Measurements from ENCODE around the gene PDE1C.

PDE1C gene

DNA sequence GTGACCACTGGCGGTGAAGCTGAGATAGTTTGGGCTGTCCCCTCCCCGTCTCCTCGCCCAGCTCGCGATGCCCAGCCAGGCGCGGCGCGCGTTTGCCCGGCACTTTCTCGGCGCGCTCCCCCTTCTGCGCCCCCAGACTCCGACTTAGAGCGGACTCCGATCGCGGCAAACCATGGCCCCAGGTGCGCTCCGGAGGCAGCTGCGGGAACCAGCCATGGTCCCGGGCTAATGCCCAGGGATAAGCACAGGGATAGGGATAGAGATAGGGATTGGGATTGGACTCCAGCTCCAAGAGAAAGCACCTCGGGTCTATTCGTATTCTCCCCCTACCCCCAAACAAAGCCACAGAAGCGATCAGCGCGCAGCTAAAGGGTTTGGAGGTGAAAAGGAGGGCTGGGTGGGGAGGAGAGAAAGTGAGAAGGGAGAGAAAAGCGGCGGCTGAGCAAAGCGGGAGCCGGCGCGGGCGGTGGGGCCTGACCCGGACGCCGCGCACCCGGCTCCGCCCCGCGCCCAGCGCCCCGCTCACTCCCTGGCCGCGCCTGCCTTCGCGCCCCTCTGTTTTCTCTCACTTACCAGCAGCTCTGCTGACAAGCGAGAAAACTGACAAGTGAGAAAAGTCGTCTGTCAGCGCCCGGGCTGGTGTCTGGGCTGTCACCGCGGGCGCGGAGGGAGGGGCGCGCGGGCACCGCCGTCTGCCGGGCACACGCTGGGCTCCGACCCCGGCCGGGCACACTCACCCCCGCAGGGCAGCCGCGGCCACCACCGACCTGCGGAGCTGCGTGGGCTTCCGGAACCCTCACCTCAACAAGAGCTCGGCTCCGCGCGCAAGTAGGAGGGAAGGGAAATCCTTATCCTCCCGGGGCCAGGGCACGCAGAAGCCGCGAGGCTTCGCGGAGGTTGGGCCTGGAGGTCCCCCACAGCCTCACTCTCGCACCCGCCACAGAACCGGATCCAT is at the start of gene PDE1C:
Gene PDE1C, minus strand, starts transcription at position 2 of the 955 bp plus-strand sequence.
- H3K9me3 ChIP-seq (ENCODE audit: insufficient read depth, low read length): no peaks in the 10 kb centered on the region
- H4K20me1 ChIP-seq (ENCODE audit: insufficient read depth, low read length): no peaks in the 10 kb centered on the region
- H2AFZ ChIP-seq (ENCODE audit: low read depth, low read length): no peak within 1 kb of the TSS
- no peak within 1 kb of the TSS for H3K27ac ChIP-seq (ENCODE audit: low read length)
- no peaks in the 10 kb centered on the region for H3K36me3 ChIP-seq (replicated peaks; ENCODE audit: low read depth, low read length)
- no peak within 1 kb of the TSS for H3K4me3 ChIP-seq (ENCODE audit: low read length)
- H3K4me1 ChIP-seq (ENCODE audit: low read length): no peaks in the 10 kb centered on the region
- H3K27me3 ChIP-seq (ENCODE audit: low read depth, low read length): no peaks in the 10 kb centered on the region
- TF ChIP-seq, protein P1, sequence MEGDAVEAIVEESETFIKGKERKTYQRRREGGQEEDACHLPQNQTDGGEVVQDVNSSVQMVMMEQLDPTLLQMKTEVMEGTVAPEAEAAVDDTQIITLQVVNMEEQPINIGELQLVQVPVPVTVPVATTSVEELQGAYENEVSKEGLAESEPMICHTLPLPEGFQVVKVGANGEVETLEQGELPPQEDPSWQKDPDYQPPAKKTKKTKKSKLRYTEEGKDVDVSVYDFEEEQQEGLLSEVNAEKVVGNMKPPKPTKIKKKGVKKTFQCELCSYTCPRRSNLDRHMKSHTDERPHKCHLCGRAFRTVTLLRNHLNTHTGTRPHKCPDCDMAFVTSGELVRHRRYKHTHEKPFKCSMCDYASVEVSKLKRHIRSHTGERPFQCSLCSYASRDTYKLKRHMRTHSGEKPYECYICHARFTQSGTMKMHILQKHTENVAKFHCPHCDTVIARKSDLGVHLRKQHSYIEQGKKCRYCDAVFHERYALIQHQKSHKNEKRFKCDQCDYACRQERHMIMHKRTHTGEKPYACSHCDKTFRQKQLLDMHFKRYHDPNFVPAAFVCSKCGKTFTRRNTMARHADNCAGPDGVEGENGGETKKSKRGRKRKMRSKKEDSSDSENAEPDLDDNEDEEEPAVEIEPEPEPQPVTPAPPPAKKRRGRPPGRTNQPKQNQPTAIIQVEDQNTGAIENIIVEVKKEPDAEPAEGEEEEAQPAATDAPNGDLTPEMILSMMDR (IDR thresholded peaks at IDR 0.05; ENCODE audit: low read depth, low read length): no peak
- TF ChIP-seq EZH2phosphoT487 (IDR thresholded peaks at IDR 0.05; ENCODE audit: low read depth): no peak
- H3K9ac ChIP-seq (ENCODE audit: low read length): no peak within 1 kb of the TSS
- H3K79me2 ChIP-seq (ENCODE audit: low read length): no peaks in the 10 kb centered on the region
- H3K4me2 ChIP-seq (ENCODE audit: low read length): no peak within 1 kb of the TSS

DNA sequence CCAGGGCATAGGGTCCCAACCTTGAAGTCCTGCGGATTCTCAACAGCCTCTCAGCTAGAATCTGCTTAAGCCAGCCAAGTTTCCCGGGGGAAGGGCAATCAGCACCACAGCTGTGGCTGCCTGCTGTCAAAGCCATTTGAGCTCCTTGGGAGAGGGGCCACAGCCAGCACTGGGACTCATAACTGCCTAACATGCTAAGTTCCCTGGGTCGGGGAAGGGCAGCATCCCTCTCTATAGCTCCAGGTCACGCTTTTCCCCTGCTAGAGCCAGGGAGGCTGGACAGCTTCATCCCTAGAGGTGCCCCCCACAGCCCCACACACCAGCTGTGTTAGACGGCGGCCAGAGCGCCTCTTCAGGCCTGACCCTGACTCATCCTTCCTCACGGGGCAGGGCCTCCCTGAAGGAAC is 49.6 kb upstream of the PDE1C start:
- TF ChIP-seq EZH2phosphoT487 (IDR thresholded peaks at IDR 0.05; ENCODE audit: low read depth): no peak
- TF ChIP-seq, protein P1 (IDR thresholded peaks at IDR 0.05; ENCODE audit: low read depth, low read length): no peak
- Histone ChIP-seq H3K27ac (ENCODE audit: low read length) (no peak overlapping the region), H3K79me2 (ENCODE audit: low read length) (no peaks in the 10 kb centered on the region), H2AFZ (ENCODE audit: low read depth, low read length) (no peak overlapping the region), H3K36me3 (replicated peaks; ENCODE audit: low read depth, low read length) (no peaks in the 10 kb centered on the region), H4K20me1 (ENCODE audit: insufficient read depth, low read length) (no peaks in the 10 kb centered on the region), H3K27me3 (ENCODE audit: low read depth, low read length) (no peaks in the 10 kb centered on the region), H3K9me3 (ENCODE audit: insufficient read depth, low read length) (no peaks in the 10 kb centered on the region), H3K9ac (ENCODE audit: low read length) (no peak overlapping the region), H3K4me2 (ENCODE audit: low read length) (no peak overlapping the region), H3K4me3 (ENCODE audit: low read length) (no peak overlapping the region), H3K4me1 (ENCODE audit: low read length) (no peaks in the 10 kb centered on the region)

DNA sequence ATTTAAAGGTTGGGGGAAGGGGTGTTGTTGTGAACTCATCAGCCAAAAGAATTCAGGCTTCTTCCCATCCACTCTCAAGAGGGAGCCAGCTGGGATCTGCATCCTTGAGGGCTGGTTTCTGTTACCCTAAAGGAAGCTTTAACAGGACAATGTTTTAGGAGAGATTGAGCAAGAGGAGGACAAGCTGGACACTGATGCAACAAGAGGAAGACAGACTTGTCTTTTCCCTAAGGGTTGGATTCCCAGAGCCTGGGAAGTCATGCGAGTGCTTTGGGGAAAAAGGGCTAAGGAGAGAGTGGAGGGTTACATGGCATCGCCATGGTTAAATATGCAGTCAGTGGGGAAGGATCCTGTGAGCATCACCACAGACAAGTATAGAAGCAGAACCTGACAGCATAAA is 47.6 kb upstream of the PDE1C start:
- Histone ChIP-seq H2AFZ (ENCODE audit: low read depth, low read length) (no peak overlapping the region), H3K4me1 (ENCODE audit: low read length) (no peaks in the 10 kb centered on the region), H3K4me3 (ENCODE audit: low read length) (no peak overlapping the region), H3K9me3 (ENCODE audit: insufficient read depth, low read length) (no peaks in the 10 kb centered on the region), H4K20me1 (ENCODE audit: insufficient read depth, low read length) (no peaks in the 10 kb centered on the region), H3K79me2 (ENCODE audit: low read length) (no peaks in the 10 kb centered on the region), H3K36me3 (replicated peaks; ENCODE audit: low read depth, low read length) (no peaks in the 10 kb centered on the region), H3K9ac (ENCODE audit: low read length) (no peak overlapping the region), H3K4me2 (ENCODE audit: low read length) (no peak overlapping the region), H3K27ac (ENCODE audit: low read length) (no peak overlapping the region), H3K27me3 (ENCODE audit: low read depth, low read length) (no peaks in the 10 kb centered on the region)
- TF ChIP-seq EZH2phosphoT487 (IDR thresholded peaks at IDR 0.05; ENCODE audit: low read depth): no peak
- TF ChIP-seq, protein P1 (IDR thresholded peaks at IDR 0.05; ENCODE audit: low read depth, low read length): no peak

DNA sequence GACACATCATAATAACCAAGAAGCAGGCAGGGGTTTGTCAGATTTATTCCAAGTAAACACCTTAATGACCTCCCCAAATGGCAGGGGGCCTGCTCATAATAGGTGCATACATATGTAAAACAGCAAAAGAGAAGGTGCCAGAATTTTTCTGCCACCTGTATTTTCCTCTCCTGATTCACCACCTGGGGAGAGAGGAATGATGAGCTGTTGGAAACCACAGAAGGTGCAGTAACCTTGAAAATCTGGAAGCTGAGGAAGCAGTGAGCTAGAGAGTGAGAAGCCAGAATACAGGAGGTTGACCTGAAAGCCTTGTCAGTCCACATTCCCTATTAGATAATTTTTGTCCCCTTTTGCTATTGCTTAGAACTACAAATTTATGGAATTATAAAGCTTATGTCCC is 46.2 kb upstream of the PDE1C start:
- Histone ChIP-seq H4K20me1 (ENCODE audit: insufficient read depth, low read length) (no peaks in the 10 kb centered on the region), H3K9me3 (ENCODE audit: insufficient read depth, low read length) (no peaks in the 10 kb centered on the region)

More for the DNA sequence above, 46.2 kb upstream of the PDE1C start:
- no peak overlapping the region for H3K27ac ChIP-seq (ENCODE audit: low read length)
- H3K9ac ChIP-seq (ENCODE audit: low read length): no peak overlapping the region
- no peak overlapping the region for H2AFZ ChIP-seq (ENCODE audit: low read depth, low read length)
- H3K4me3 ChIP-seq (ENCODE audit: low read length): no peak overlapping the region
- H3K4me1 ChIP-seq (ENCODE audit: low read length): no peaks in the 10 kb centered on the region
- H3K79me2 ChIP-seq (ENCODE audit: low read length): no peaks in the 10 kb centered on the region
- no peaks in the 10 kb centered on the region for H3K27me3 ChIP-seq (ENCODE audit: low read depth, low read length)
- no peaks in the 10 kb centered on the region for H3K36me3 ChIP-seq (replicated peaks; ENCODE audit: low read depth, low read length)
- no peak overlapping the region for H3K4me2 ChIP-seq (ENCODE audit: low read length)
- TF ChIP-seq EZH2phosphoT487 (IDR thresholded peaks at IDR 0.05; ENCODE audit: low read depth): no peak
- TF ChIP-seq, protein P1 (IDR thresholded peaks at IDR 0.05; ENCODE audit: low read depth, low read length): no peak

All from OCI-LY3 (cell line).